ENCODE results near the gene CRIP2. TPM values are rescaled to one million over a fixed set of nuclear protein-coding genes. Genes with fewer than 3 reads are reported as not detected.

The CRIP2 gene
- total RNA-seq, 1 donor from 2014 or later = 71.8 TPM

GRCh38 chr14:105490267-105490571 lies 15.6 kb downstream of the CRIP2 start:
- no peak for FAIRE-seq
- H3K27me3 ChIP-seq (ENCODE audit: insufficient read depth, low read length) = peaks cover 13% of the 10 kb centered on the region
- Mint-ChIP-seq H3K4me3 (ENCODE audit: unreplicated experiment) (no peak overlapping the region), H3K36me3 (ENCODE audit: low read depth, unreplicated experiment) (no peaks in the 10 kb centered on the region), H3K27ac (ENCODE audit: unreplicated experiment) (no peak overlapping the region), H3K27me3 (ENCODE audit: low read depth, unreplicated experiment) (peaks cover 3% of the 10 kb centered on the region), H3K9me3 (ENCODE audit: unreplicated experiment) (no peaks in the 10 kb centered on the region), H3K4me1 (ENCODE audit: low read depth, unreplicated experiment) (peaks cover 1% of the 10 kb centered on the region)
- peak overlapping the region; percentile 77 for H2AFZ ChIP-seq (ENCODE audit: low read depth, low read length)
- H3K9ac ChIP-seq (ENCODE audit: low read length) = peak overlapping the region; percentile 89
- H3K9me3 ChIP-seq (ENCODE audit: insufficient read depth, low read depth, low read length) = no peaks in the 10 kb centered on the region
- no peak for DNase-seq (ENCODE audit: low read depth)
- H3K4me3 ChIP-seq (ENCODE audit: insufficient read depth, low read depth, low read length) = peak overlapping the region; percentile 69
- H3K4me1 ChIP-seq (ENCODE audit: insufficient read depth, low read length) = peaks cover 13% of the 10 kb centered on the region
- TF ChIP-seq, protein P1, sequence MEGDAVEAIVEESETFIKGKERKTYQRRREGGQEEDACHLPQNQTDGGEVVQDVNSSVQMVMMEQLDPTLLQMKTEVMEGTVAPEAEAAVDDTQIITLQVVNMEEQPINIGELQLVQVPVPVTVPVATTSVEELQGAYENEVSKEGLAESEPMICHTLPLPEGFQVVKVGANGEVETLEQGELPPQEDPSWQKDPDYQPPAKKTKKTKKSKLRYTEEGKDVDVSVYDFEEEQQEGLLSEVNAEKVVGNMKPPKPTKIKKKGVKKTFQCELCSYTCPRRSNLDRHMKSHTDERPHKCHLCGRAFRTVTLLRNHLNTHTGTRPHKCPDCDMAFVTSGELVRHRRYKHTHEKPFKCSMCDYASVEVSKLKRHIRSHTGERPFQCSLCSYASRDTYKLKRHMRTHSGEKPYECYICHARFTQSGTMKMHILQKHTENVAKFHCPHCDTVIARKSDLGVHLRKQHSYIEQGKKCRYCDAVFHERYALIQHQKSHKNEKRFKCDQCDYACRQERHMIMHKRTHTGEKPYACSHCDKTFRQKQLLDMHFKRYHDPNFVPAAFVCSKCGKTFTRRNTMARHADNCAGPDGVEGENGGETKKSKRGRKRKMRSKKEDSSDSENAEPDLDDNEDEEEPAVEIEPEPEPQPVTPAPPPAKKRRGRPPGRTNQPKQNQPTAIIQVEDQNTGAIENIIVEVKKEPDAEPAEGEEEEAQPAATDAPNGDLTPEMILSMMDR (IDR thresholded peaks at IDR 0.05; ENCODE audit: insufficient read depth, low read depth, low read length) = no peak
- no peak for TF ChIP-seq EZH2 (IDR thresholded peaks at IDR 0.05; ENCODE audit: insufficient read depth, low read length)
- H3K79me2 ChIP-seq (ENCODE audit: insufficient read depth, low read length) = peaks cover 8% of the 10 kb centered on the region
- peaks cover 5% of the 10 kb centered on the region for H4K20me1 ChIP-seq (ENCODE audit: insufficient read depth, low read length)
- no peaks in the 10 kb centered on the region for H3K36me3 ChIP-seq (ENCODE audit: insufficient read depth, low read length)
- H3K4me2 ChIP-seq (ENCODE audit: low read length) = peak overlapping the region; percentile 98
- H3K27ac ChIP-seq (ENCODE audit: low read depth, low read length) = peak overlapping the region; percentile 75

- DNase-seq (ENCODE audit: low read depth) = peak; percentile 100
- peaks cover 13% of the 10 kb centered on the region for H3K4me1 ChIP-seq (ENCODE audit: insufficient read depth, low read length)
- peaks cover 1% of the 10 kb centered on the region for H3K4me1 Mint-ChIP-seq (ENCODE audit: low read depth, unreplicated experiment)
- H3K27me3 Mint-ChIP-seq (ENCODE audit: low read depth, unreplicated experiment) = peaks cover 3% of the 10 kb centered on the region
- TF ChIP-seq EZH2 (IDR thresholded peaks at IDR 0.05; ENCODE audit: insufficient read depth, low read length) = peak; percentile 94
- TF ChIP-seq, protein P1 (IDR thresholded peaks at IDR 0.05; ENCODE audit: insufficient read depth, low read depth, low read length) = peak; percentile 49
- peak within 1 kb of the TSS; percentile 98 for H3K4me2 ChIP-seq (ENCODE audit: low read length)
- H2AFZ ChIP-seq (ENCODE audit: low read depth, low read length) = peak within 1 kb of the TSS; percentile 89
- no peaks in the 10 kb centered on the region for H3K36me3 Mint-ChIP-seq (ENCODE audit: low read depth, unreplicated experiment)
- no peak within 1 kb of the TSS for H3K27ac Mint-ChIP-seq (ENCODE audit: unreplicated experiment)
- no peaks in the 10 kb centered on the region for H3K9me3 Mint-ChIP-seq (ENCODE audit: unreplicated experiment)
- H4K20me1 ChIP-seq (ENCODE audit: insufficient read depth, low read length) = peaks cover 5% of the 10 kb centered on the region
- no peaks in the 10 kb centered on the region for H3K36me3 ChIP-seq (ENCODE audit: insufficient read depth, low read length)
- peak; percentile 17 for FAIRE-seq
- H3K4me3 ChIP-seq (ENCODE audit: insufficient read depth, low read depth, low read length) = peak within 1 kb of the TSS; percentile 70
- H3K9ac ChIP-seq (ENCODE audit: low read length) = peak within 1 kb of the TSS; percentile 89
- peak within 1 kb of the TSS; percentile 81 for H3K4me3 Mint-ChIP-seq (ENCODE audit: unreplicated experiment)
- peaks cover 8% of the 10 kb centered on the region for H3K79me2 ChIP-seq (ENCODE audit: insufficient read depth, low read length)
- peaks cover 13% of the 10 kb centered on the region for H3K27me3 ChIP-seq (ENCODE audit: insufficient read depth, low read length)
- H3K9me3 ChIP-seq (ENCODE audit: insufficient read depth, low read depth, low read length) = no peaks in the 10 kb centered on the region
- peak within 1 kb of the TSS; percentile 75 for H3K27ac ChIP-seq (ENCODE audit: low read depth, low read length)
Observed at GRCh38 chr14:105490572-105491365, 16.1 kb downstream of the CRIP2 start, which contains the start of gene TEDC1. Gene TEDC1, plus strand, starts transcription at chr14:105491246. Its CDS starts 130 bp downstream, at chr14:105491376.
